Skeletal muscle tissue (tissue), 4 donors: Measurements from ENCODE around the gene TRIM6. TPM values are rescaled to one million over a fixed set of nuclear protein-coding genes. Genes with fewer than 3 reads are reported as not detected.
A peak's percentile ranks its signal among the peaks of the same experiment; 100 is the strongest.
"Not testable (repeated sequence)": the region's sequence is repeated elsewhere in the genome, so short reads cannot be mapped to it uniquely, and the experiment has no call there.

ENCODE experiments used
- H3K27ac ChIP-seq: one replicate; pipeline ENCODE4 v1.7.0; 2013; ENCODE audit warnings: mild to moderate bottlenecking, low read depth, low read length, inconsistent platforms
- H3K27me3 ChIP-seq, 3 donors: one replicate each; pipeline ENCODE4 v1.7.0; 2013; ENCODE audit warnings: low read length in 3 of 3; ENCODE audit not compliant: control insufficient read depth in 3 of 3, insufficient read depth in 3 of 3
- H3K36me3 ChIP-seq, 3 donors: one replicate each; pipeline ENCODE4 v1.7.0; 2013; ENCODE audit warnings: low read length in 3 of 3; ENCODE audit not compliant: control insufficient read depth in 3 of 3, insufficient read depth in 3 of 3
- H3K4me1 ChIP-seq, 3 donors: one replicate each; pipeline ENCODE4 v1.7.0; 2013; ENCODE audit warnings: low read length in 3 of 3, mild to moderate bottlenecking in 3 of 3; ENCODE audit not compliant: control insufficient read depth in 3 of 3, insufficient read depth in 3 of 3
- H3K4me3 ChIP-seq, 3 donors: one replicate each; pipeline ENCODE4 v1.7.0; 2013; ENCODE audit warnings: low read length in 3 of 3
- H3K9ac ChIP-seq, 3 donors: one replicate each; pipeline ENCODE4 v1.7.0; 2013; ENCODE audit warnings: low read length in 3 of 3, mild to moderate bottlenecking in 3 of 3, moderate library complexity in 2 of 3, low read depth in 1 of 3
- H3K9me3 ChIP-seq, 3 donors: one replicate each; pipeline ENCODE4 v1.7.0; 2013; ENCODE audit warnings: low read length in 3 of 3; ENCODE audit not compliant: control insufficient read depth in 3 of 3
- total RNA-seq: library from RNA; depleted of rRNA; stranded (reverse); fragments of >200 nt; gene quantifications from one replicate; pipeline ENCODE4 v1.2.3, GENCODE V29; 2014
- donor health status: Osteomylitis.

Gene TRIM6
- total RNA-seq, 1 donor from 2014 or later = 1.6 TPM

DNA sequence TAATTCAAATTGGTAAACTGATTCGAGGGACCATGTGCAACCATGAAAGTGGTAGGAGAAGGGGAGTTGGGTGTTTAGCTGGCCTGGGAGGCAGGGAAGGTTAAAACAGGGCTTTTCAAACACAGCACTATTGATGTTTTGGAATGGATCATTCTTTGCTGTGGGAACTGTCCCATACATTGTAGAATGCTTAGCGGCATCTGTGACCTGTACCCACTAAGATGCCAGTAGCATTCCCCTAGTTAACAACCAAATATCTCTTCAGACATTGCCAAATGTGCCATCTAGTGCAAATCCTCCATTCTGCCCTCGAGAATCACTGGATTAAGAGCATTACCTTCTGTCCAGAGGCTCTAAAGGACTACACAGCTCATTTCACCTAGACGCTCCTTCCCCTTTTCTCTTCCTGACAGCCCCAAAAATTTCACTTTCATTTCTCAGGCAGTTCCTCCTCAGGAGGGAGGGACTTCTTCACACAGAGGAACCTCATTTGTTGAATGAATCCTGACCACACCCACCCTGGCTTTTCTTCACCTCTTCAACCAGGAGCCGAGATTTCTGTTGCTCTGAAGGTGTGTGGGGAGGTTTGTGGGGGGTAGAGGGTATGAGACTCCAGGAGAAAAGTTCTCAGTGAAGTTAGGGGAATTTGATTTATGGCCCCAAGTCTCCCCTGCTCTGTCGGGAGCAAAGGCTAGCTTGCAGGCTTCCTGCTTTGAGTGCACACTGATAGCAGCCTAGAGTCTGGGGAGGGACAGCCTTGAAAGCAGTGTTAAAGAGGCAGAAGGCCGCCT, 28.2 kb downstream of the TRIM6 start, which contains the start of gene TRIM34:
Gene TRIM34 (plus strand): TSS at position 513 of the 791 bp plus-strand sequence. CDS start 7,331 bp downstream, outside the sequence.
- Histone ChIP-seq H3K4me3 (peak within 1 kb of the TSS; percentile 68 to 91 (median 76)), H3K9me3 (no peaks in the 10 kb centered on the region), H3K4me1 (peaks cover 5 to 15% (median 6%) of the 10 kb centered on the region in 3 donors), H3K27ac (peak within 1 kb of the TSS; percentile 7), H3K9ac (peak within 1 kb of the TSS; percentile 35 to 80 (median 71)), H3K36me3 (no peaks in the 10 kb centered on the region), H3K27me3 (no peaks in the 10 kb centered on the region)

GRCh38 chr11:5625281-5625680, 28.8 kb downstream of the TRIM6 start:
- no peaks in the 10 kb centered on the region for H3K27me3 ChIP-seq
- H3K9ac ChIP-seq = peak overlapping the region; percentile 35 to 80 (median 71)
- peak overlapping the region; percentile 68 to 91 (median 76) for H3K4me3 ChIP-seq
- H3K9me3 ChIP-seq = no peaks in the 10 kb centered on the region
- H3K4me1 ChIP-seq = peaks cover 5 to 15% (median 6%) of the 10 kb centered on the region in 3 donors
- H3K27ac ChIP-seq = peak overlapping the region; percentile 7
- no peaks in the 10 kb centered on the region for H3K36me3 ChIP-seq

DNA sequence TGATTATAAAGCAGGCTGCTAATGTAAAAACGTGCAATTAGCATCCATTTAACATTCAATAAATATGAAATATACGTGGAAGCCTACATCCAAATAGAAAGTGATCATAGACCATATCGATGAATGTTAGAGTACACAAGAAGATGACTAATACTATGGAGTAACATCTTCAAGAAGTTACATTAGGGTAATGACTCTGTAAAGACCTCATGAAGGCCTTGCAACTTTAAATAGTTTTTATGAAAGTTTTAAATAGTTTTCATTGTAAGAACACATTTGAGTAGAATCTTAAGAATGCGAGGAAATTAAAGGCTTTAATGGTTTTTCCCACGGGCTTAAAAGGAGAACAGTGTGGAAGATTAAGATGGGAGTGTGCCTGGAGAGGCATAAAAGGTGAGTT, 29.8 kb downstream of the TRIM6 start:
- Histone ChIP-seq H3K27me3 (no peaks in the 10 kb centered on the region), H3K36me3 (no peaks in the 10 kb centered on the region), H3K9me3 (no peaks in the 10 kb centered on the region), H3K4me3 (no peak overlapping the region), H3K27ac (no peak overlapping the region), H3K4me1 (peaks cover 5 to 15% (median 6%) of the 10 kb centered on the region in 3 donors), H3K9ac (no peak overlapping the region)

- Histone ChIP-seq H3K36me3 (peaks cover 0 to 7% (median 5%) of the 10 kb centered on the region in 3 donors), H3K4me1 (no peaks in the 10 kb centered on the region), H3K27ac (no peak overlapping the region), H3K27me3 (no peaks in the 10 kb centered on the region), H3K4me3 (no peak overlapping the region), H3K9me3 (no peaks in the 10 kb centered on the region), H3K9ac (no peak overlapping the region)
These were observed 35.0 kb downstream of the TRIM6 start for GRCh38 chr11:5631417-5631816.

DNA sequence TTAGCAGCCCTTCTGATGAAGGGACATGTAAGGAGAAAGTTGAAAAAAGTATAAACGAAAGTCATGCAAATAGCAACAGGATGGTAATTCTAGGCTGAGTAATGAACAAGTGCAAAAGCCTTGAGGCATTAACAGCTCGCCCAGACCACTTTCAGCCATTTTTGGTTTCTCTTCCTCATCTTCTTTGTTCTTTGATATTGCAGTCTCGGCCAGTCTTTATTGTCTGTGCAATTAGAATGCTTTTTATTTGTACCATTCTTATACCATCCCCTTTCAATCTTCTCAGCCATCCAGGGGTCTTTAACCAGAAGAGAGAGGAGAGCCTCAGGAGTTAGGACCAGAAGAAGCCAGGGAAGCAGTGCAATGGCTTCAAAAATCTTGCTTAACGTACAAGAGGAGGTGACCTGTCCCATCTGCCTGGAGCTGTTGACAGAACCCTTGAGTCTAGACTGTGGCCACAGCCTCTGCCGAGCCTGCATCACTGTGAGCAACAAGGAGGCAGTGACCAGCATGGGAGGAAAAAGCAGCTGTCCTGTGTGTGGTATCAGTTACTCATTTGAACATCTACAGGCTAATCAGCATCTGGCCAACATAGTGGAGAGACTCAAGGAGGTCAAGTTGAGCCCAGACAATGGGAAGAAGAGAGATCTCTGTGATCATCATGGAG, 35.7 kb downstream of the TRIM6 start:
- Histone ChIP-seq H3K9ac (no peak overlapping the region), H3K27ac (no peak overlapping the region), H3K4me1 (no peaks in the 10 kb centered on the region), H3K9me3 (no peaks in the 10 kb centered on the region), H3K36me3 (peaks cover 0 to 7% (median 5%) of the 10 kb centered on the region in 3 donors), H3K4me3 (no peak overlapping the region), H3K27me3 (no peaks in the 10 kb centered on the region)

- Histone ChIP-seq H3K9ac (no peak overlapping the region), H3K4me3 (no peak overlapping the region), H3K4me1 (no peaks in the 10 kb centered on the region), H3K27ac (no peak overlapping the region), H3K36me3 (peaks cover 0 to 10% (median 7%) of the 10 kb centered on the region in 3 donors), H3K9me3 (no peaks in the 10 kb centered on the region), H3K27me3 (no peaks in the 10 kb centered on the region)
These were observed 43.5 kb downstream of the TRIM6 start for GRCh38 chr11:5639953-5640352.

DNA sequence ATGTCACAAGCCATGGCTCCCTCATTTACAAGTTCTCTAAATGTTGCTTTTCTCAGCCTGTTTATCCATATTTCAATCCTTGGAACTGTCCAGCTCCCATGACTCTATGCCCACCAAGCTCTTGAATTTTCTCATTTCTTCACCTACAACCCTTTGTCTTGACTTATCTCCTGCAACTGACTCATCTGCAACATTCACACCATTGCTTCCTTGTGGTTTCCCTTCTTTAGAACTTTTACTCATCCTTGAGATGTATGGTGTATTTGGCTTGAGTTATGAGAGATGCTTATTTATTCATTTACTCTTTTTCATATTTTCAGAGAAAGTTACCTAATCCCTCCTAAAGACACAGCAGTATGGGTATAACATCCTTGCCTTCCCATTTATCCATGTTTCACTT, 47.1 kb downstream of the TRIM6 start:
- Histone ChIP-seq H3K27ac (no peak overlapping the region), H3K4me3 (no peak overlapping the region), H3K4me1 (no peaks in the 10 kb centered on the region), H3K27me3 (no peaks in the 10 kb centered on the region), H3K36me3 (peaks cover 0 to 10% (median 7%) of the 10 kb centered on the region in 3 donors), H3K9ac (no peak overlapping the region), H3K9me3 (no peaks in the 10 kb centered on the region)

- H3K4me1 ChIP-seq = no peaks in the 10 kb centered on the region
- H3K9me3 ChIP-seq = no peaks in the 10 kb centered on the region
- no peak overlapping the region for H3K9ac ChIP-seq
- peaks cover 0 to 10% (median 7%) of the 10 kb centered on the region in 3 donors for H3K36me3 ChIP-seq
- no peaks in the 10 kb centered on the region for H3K27me3 ChIP-seq
- no peak overlapping the region for H3K27ac ChIP-seq
- H3K4me3 ChIP-seq = no peak overlapping the region
These were observed 49.7 kb downstream of the TRIM6 start for GRCh38 chr11:5646139-5646538.

DNA sequence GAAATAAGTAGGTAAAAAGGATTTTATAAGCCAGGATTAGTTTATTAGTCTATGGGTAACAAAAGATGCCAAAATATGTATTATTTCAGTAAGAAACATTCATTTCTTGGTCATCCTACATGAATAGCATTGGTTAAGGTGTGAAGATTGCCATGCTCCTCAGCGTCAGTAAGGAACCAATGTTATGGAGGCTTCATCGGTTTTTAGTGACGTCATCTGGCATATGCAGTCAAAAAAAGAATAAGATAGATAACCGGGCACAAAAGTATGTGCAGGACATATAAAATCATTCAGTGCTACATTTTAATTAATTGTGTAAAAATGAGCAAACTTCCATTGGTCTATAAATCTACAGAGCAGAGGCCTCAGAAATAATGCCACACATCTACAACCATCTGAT, 59.0 kb downstream of the TRIM6 start:
- Histone ChIP-seq H3K27ac (no peak overlapping the region), H3K27me3 (no peaks in the 10 kb centered on the region), H3K36me3 (peaks cover 0 to 2% (median 0%) of the 10 kb centered on the region in 3 donors), H3K9me3 (peaks cover 0 to 2% (median 0%) of the 10 kb centered on the region in 3 donors), H3K9ac (no peak overlapping the region), H3K4me3 (no peak overlapping the region), H3K4me1 (no peaks in the 10 kb centered on the region)

DNA sequence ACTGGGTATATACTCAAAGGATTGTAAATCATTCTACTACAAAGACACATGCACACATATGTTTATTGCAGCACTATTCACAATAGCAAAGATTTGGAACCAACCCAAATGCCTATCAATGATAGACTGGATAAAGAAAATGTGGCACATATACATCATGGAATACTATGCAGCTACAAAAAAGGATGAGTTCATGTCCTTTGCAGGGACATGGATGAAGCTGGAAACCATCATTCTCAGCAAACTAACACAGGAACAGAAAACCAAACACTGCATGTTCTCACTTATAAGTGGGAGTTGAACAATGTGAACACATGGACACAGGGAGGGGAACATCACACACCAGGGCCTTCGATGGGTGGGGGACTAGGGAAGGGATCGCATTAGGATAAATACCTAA, 60.5 kb downstream of the TRIM6 start:
- H3K4me3 ChIP-seq, H3K36me3 ChIP-seq, H3K9ac ChIP-seq, H3K27ac ChIP-seq, H3K9me3 ChIP-seq, H3K4me1 ChIP-seq, H3K27me3 ChIP-seq: not testable (repeated sequence)
